UCSD-AML1 (cell line): ENCODE data around the gene SNX33.
"Not testable (repeated sequence)": the region's sequence is repeated elsewhere in the genome, so short reads cannot be mapped to it uniquely, and the experiment has no call there.

ENCODE experiments used
- DNase-seq: peaks from one replicate; lab custom pipeline; 2025; ENCODE audit not compliant: unreplicated experiment; lab: John Stamatoyannopoulos, UW

SNX33 gene

GRCh38 chr15:75661756-75662140 lies 14.0 kb downstream of the SNX33 start:
- DNase-seq = no peak

GRCh38 chr15:75662823-75663519 lies 15.3 kb downstream of the SNX33 start:
- no peak for DNase-seq

- DNase-seq = no peak
Observed at GRCh38 chr15:75663931-75664421, 16.3 kb downstream of the SNX33 start.

GRCh38 chr15:75666823-75667501 lies 19.2 kb downstream of the SNX33 start:
- no peak for DNase-seq

GRCh38 chr15:75669191-75669878 lies 21.6 kb downstream of the SNX33 start:
- DNase-seq = no peak

GRCh38 chr15:75669879-75670212 lies 22.1 kb downstream of the SNX33 start:
- DNase-seq = no peak

GRCh38 chr15:75671730-75672602 lies 24.3 kb downstream of the SNX33 start:
- no peak for DNase-seq

GRCh38 chr15:75672646-75673425 lies 25.1 kb downstream of the SNX33 start:
- no peak for DNase-seq

GRCh38 chr15:75673426-75674235 lies 25.9 kb downstream of the SNX33 start:
- no peak for DNase-seq

- no peak for DNase-seq
Observed at GRCh38 chr15:75674366-75674765, 26.7 kb downstream of the SNX33 start.

GRCh38 chr15:75675579-75676404 lies 28.1 kb downstream of the SNX33 start:
- DNase-seq = no peak

- no peak for DNase-seq
Observed at GRCh38 chr15:75676688-75677464, 29.2 kb downstream of the SNX33 start.

- no peak for DNase-seq
Observed at GRCh38 chr15:75677465-75678323, 30.0 kb downstream of the SNX33 start.

- not testable (repeated sequence) for DNase-seq
Observed at GRCh38 chr15:75678324-75678690, 30.6 kb downstream of the SNX33 start.

GRCh38 chr15:75680007-75680789 lies 32.5 kb downstream of the SNX33 start:
- DNase-seq = no peak
